Measurements from ENCODE around the gene MAIP1. TPM values are rescaled to one million over a fixed set of nuclear protein-coding genes. Genes with fewer than 3 reads are reported as not detected.

Gene MAIP1
- total and polyA plus RNA-seq, 2 donors (not counting 3 experiments of a cell fraction or from before 2014, with no cell fraction given), result 12.0 to 17.7 TPM

GRCh38 chr2:199910338-199911051, 44.9 kb upstream of the MAIP1 start:
- dilution Hi-C loops (cut with MboI; ENCODE audit: extremely low pct_ligation_motif_present, low sequenced_read_pairs) (no loop called here), intact Hi-C loops (cut with micrococcal nuclease) (loop anchor here (1.0 to 2.0 kb wide), 3 partner anchors 45 to 396 kb away; partner anchors contain the start of genes FTCDNL1, MAIP1, SPATS2L and TYW5)
- H3K9me1 ChIP-seq (replicated peaks; ENCODE audit: control insufficient read depth, extremely low read depth, insufficient read depth, low read length), result no peaks in the 10 kb centered on the region
- H3K4me1 ChIP-seq (ENCODE audit: control insufficient read depth, extremely low read depth, insufficient read depth, low read length), result peaks cover 30% of the 10 kb centered on the region
- ChIA-PET CTCF (interaction anchor here (1.0 kb wide), 1 partner anchor 9 kb away, joined by 3 read pairs; no protein-coding TSS in a partner anchor), POLR2A (no interaction called here)
- peak overlapping the region; percentile 90 for H2AFZ ChIP-seq (ENCODE audit: low read depth, low read length)
- H3K27me3 ChIP-seq (ENCODE audit: control insufficient read depth in 2 of 2, insufficient read depth in 2 of 2, low read length in 2 of 2), result no peaks in the 10 kb centered on the region
- BruUV-seq (replicated peaks), result TSS peak; percentile 69
- no peak overlapping the region for H3K27ac ChIP-seq (ENCODE audit: insufficient read depth, low read depth, low read length)
- no peaks in the 10 kb centered on the region for H3K9me3 ChIP-seq (replicated peaks; ENCODE audit: control insufficient read depth, insufficient read depth, low read length)
- TF ChIP-seq POLR2A (IDR thresholded peaks at IDR 0.05; ENCODE audit: low read depth, low read length), result no peak
- no peak for TF ChIP-seq MYC (IDR thresholded peaks at IDR 0.05; ENCODE audit: low read depth, low read length)
- TF ChIP-seq GATA2 (IDR thresholded peaks at IDR 0.05; ENCODE audit: insufficient read depth, insufficient read length, low read depth, low read length), result no peak
- no peak for TF ChIP-seq JUN (IDR thresholded peaks at IDR 0.05; ENCODE audit: borderline replicate concordance, insufficient read depth, insufficient read length, low read depth)
- TF ChIP-seq EZH2 (IDR thresholded peaks at IDR 0.05; ENCODE audit: borderline replicate concordance, low read depth, low read length, severe bottlenecking), result no peak
- no peak for TF ChIP-seq POLR2AphosphoS5 (IDR thresholded peaks at IDR 0.05; ENCODE audit: insufficient read depth, low read depth, low read length)
- TF ChIP-seq, protein P1, sequence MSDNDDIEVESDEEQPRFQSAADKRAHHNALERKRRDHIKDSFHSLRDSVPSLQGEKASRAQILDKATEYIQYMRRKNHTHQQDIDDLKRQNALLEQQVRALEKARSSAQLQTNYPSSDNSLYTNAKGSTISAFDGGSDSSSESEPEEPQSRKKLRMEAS (IDR thresholded peaks at IDR 0.05; ENCODE audit: insufficient read depth, insufficient read length), result no peak
- no peak for TF ChIP-seq FOS (IDR thresholded peaks at IDR 0.05; ENCODE audit: borderline replicate concordance, insufficient read depth, low read length)
- TF ChIP-seq CTCF (IDR thresholded peaks at IDR 0.05; ENCODE audit: extremely low read depth in 1 of 2, insufficient read depth in 1 of 2, low read depth in 1 of 2, low read length in 2 of 2), result no peak
- H3K79me2 ChIP-seq (ENCODE audit: control insufficient read depth, insufficient read depth, low read length), result peaks cover 37% of the 10 kb centered on the region
- H3K4me2 ChIP-seq (ENCODE audit: insufficient read depth, low read length), result peak overlapping the region; percentile 83
- no peaks in the 10 kb centered on the region for H4K20me1 ChIP-seq (replicated peaks; ENCODE audit: control insufficient read depth, extremely low read depth, insufficient read depth, low read length)
- FAIRE-seq (no peak), DNase-seq (ENCODE audit: low read depth, low spot score) (no peak)
- H3K4me3 ChIP-seq (replicated peaks in 1 of 3; ENCODE audit: insufficient read depth in 1 of 3, low read depth in 1 of 3, low read length in 3 of 3), result peak overlapping the region; percentile 31 to 100 (median 92)
- peak overlapping the region; percentile 3 for H3K9ac ChIP-seq (replicated peaks; ENCODE audit: extremely low read depth, insufficient read depth, low read length)
- H3K36me3 ChIP-seq (ENCODE audit: control insufficient read depth in 2 of 2, extremely low read depth in 1 of 2, insufficient read depth in 2 of 2, low read length in 2 of 2), result no peaks in the 10 kb centered on the region

All from endothelial cell of umbilical vein (primary cell).